Effector memory CD8-positive, alpha-beta T cell (primary cell): ENCODE measurements around the gene MAPK8IP2.
A peak's percentile ranks its signal among the peaks of the same experiment; 100 is the strongest.

Experiments used
- ATAC-seq: fragments of 150-1000 bp; cut with Tn5 transposase; replicated peaks from 2 replicates; pipeline ENCODE4 v1.10.0; 2021; ENCODE audit warnings: mild to moderate bottlenecking, moderate library complexity
- DNase-seq, 3 experiments: peaks; one replicate each; pipeline ENCODE4 v3.0.0; 2021
- H3K27ac Mint-ChIP-seq, 2 donors: one replicate each; pipeline ENCODE4 v1.8.0; 2022; ENCODE audit warnings: mild to moderate bottlenecking in 2 of 2, mixed read lengths in 2 of 2, moderate library complexity in 2 of 2
- H3K27me3 Mint-ChIP-seq, 2 donors: one replicate each; pipeline ENCODE4 v1.8.0; 2022; ENCODE audit warnings: mixed read lengths in 2 of 2
- H3K36me3 Mint-ChIP-seq: one replicate; pipeline ENCODE4 v1.8.0; 2022; ENCODE audit warnings: mild to moderate bottlenecking, moderate library complexity, mixed read lengths; ENCODE audit not compliant: insufficient read depth
- H3K4me1 Mint-ChIP-seq, 2 donors: one replicate each; pipeline ENCODE4 v1.8.0; 2022; ENCODE audit warnings: low read depth in 2 of 2, mixed read lengths in 2 of 2
- H3K4me3 Mint-ChIP-seq, 2 donors: one replicate each; pipeline ENCODE4 v1.8.0; 2022; ENCODE audit warnings: mild to moderate bottlenecking in 2 of 2, mixed read lengths in 2 of 2, moderate library complexity in 2 of 2
- H3K9me3 Mint-ChIP-seq, 2 donors: one replicate each; pipeline ENCODE4 v1.8.0; 2022; ENCODE audit warnings: mixed read lengths in 2 of 2

MAPK8IP2 gene

GRCh38 chr22:50621948-50622722 lies 21.5 kb downstream of the MAPK8IP2 start:
- peak overlapping the region; percentile 84 to 93 for H3K4me3 Mint-ChIP-seq
- peaks cover 34 to 36% of the 10 kb centered on the region in 2 donors for H3K4me1 Mint-ChIP-seq
- H3K27me3 Mint-ChIP-seq, result no peaks in the 10 kb centered on the region
- DNase-seq, result no peak
- no peak for ATAC-seq
- peak overlapping the region; percentile 90 to 96 for H3K27ac Mint-ChIP-seq
- no peaks in the 10 kb centered on the region for H3K9me3 Mint-ChIP-seq
- peaks cover 7% of the 10 kb centered on the region for H3K36me3 Mint-ChIP-seq

GRCh38 chr22:50622723-50623327 lies 22.2 kb downstream of the MAPK8IP2 start:
- H3K4me3 Mint-ChIP-seq, result peak overlapping the region in 1 of 2 donors; percentile 93
- H3K9me3 Mint-ChIP-seq, result no peaks in the 10 kb centered on the region
- no peaks in the 10 kb centered on the region for H3K27me3 Mint-ChIP-seq
- H3K27ac Mint-ChIP-seq, result peak overlapping the region; percentile 90 to 96
- DNase-seq (no peak), ATAC-seq (no peak)
- peaks cover 34 to 36% of the 10 kb centered on the region in 2 donors for H3K4me1 Mint-ChIP-seq
- H3K36me3 Mint-ChIP-seq, result peaks cover 13% of the 10 kb centered on the region

- DNase-seq, result no peak
- H3K9me3 Mint-ChIP-seq, result no peaks in the 10 kb centered on the region
- H3K27me3 Mint-ChIP-seq, result no peaks in the 10 kb centered on the region
- peak overlapping the region in 1 of 2 donors; percentile 59 for H3K27ac Mint-ChIP-seq
- no peak for ATAC-seq
- peaks cover 25% of the 10 kb centered on the region for H3K36me3 Mint-ChIP-seq
- H3K4me3 Mint-ChIP-seq, result no peak overlapping the region
- peaks cover 42 to 46% of the 10 kb centered on the region in 2 donors for H3K4me1 Mint-ChIP-seq
These were observed 23.9 kb downstream of the MAPK8IP2 start for GRCh38 chr22:50624347-50625130.

GRCh38 chr22:50625131-50625567 lies 24.6 kb downstream of the MAPK8IP2 start:
- Mint-ChIP-seq H3K4me1 (peaks cover 36 to 43% of the 10 kb centered on the region in 2 donors), H3K4me3 (no peak overlapping the region), H3K36me3 (peaks cover 31% of the 10 kb centered on the region), H3K9me3 (no peaks in the 10 kb centered on the region), H3K27me3 (no peaks in the 10 kb centered on the region), H3K27ac (no peak overlapping the region)
- DNase-seq (no peak), ATAC-seq (no peak)

- Mint-ChIP-seq H3K27ac (peak overlapping the region in 1 of 2 donors; percentile 25), H3K9me3 (no peaks in the 10 kb centered on the region), H3K36me3 (peaks cover 27% of the 10 kb centered on the region), H3K4me3 (no peak overlapping the region), H3K27me3 (no peaks in the 10 kb centered on the region), H3K4me1 (peaks cover 33 to 39% of the 10 kb centered on the region in 2 donors)
- no peak for DNase-seq
- no peak for ATAC-seq
These were observed 25.1 kb downstream of the MAPK8IP2 start for GRCh38 chr22:50625568-50626313.

- no peak for ATAC-seq
- no peaks in the 10 kb centered on the region for H3K27me3 Mint-ChIP-seq
These were observed 25.8 kb downstream of the MAPK8IP2 start for GRCh38 chr22:50626314-50626849.

GRCh38 chr22:50626850-50627641 lies 26.5 kb downstream of the MAPK8IP2 start:
- Mint-ChIP-seq H3K4me1 (peaks cover 20 to 26% of the 10 kb centered on the region in 2 donors), H3K36me3 (peaks cover 24% of the 10 kb centered on the region), H3K4me3 (peak overlapping the region; percentile 73 to 77), H3K27me3 (no peaks in the 10 kb centered on the region), H3K9me3 (no peaks in the 10 kb centered on the region), H3K27ac (peak overlapping the region in 1 of 2 donors; percentile 10)
- DNase-seq (no peak), ATAC-seq (no peak)

More at GRCh38 chr22:50626314-50626849, 25.8 kb downstream of the MAPK8IP2 start:
- no peaks in the 10 kb centered on the region for H3K9me3 Mint-ChIP-seq
- H3K4me1 Mint-ChIP-seq, result peaks cover 27 to 33% of the 10 kb centered on the region in 2 donors
- DNase-seq, result no peak
- peak overlapping the region in 1 of 2 donors; percentile 25 for H3K27ac Mint-ChIP-seq
- H3K36me3 Mint-ChIP-seq, result peaks cover 27% of the 10 kb centered on the region
- H3K4me3 Mint-ChIP-seq, result peak overlapping the region; percentile 51 to 73

GRCh38 chr22:50627642-50628542 lies 27.3 kb downstream of the MAPK8IP2 start, which contains the start of gene ARSA:
TSS of gene ARSA (minus strand) at chr22:50628152. CDS start at chr22:50627779, 373 bp downstream.
- peak; percentile 82 for ATAC-seq
- Mint-ChIP-seq H3K4me3 (peak within 1 kb of the TSS; percentile 73 to 77), H3K9me3 (no peaks in the 10 kb centered on the region), H3K27ac (peak within 1 kb of the TSS; percentile 82 to 93), H3K36me3 (peaks cover 24% of the 10 kb centered on the region), H3K4me1 (peaks cover 13 to 18% of the 10 kb centered on the region in 2 donors), H3K27me3 (no peaks in the 10 kb centered on the region)
- DNase-seq, result peak; percentile 20 to 72 (median 66)

- Mint-ChIP-seq H3K27me3 (peaks cover 0 to 3% of the 10 kb centered on the region in 2 donors), H3K4me1 (peaks cover 11 to 16% of the 10 kb centered on the region in 2 donors), H3K27ac (peak overlapping the region; percentile 82 to 93), H3K9me3 (no peaks in the 10 kb centered on the region), H3K36me3 (peaks cover 24% of the 10 kb centered on the region), H3K4me3 (peak overlapping the region; percentile 73 to 77)
- ATAC-seq (peak; percentile 56), DNase-seq (peak; percentile 48 to 64 (median 61))
These were observed 28.0 kb downstream of the MAPK8IP2 start for GRCh38 chr22:50628543-50629134.

GRCh38 chr22:50630376-50630775 lies 29.8 kb downstream of the MAPK8IP2 start:
- Mint-ChIP-seq H3K27me3 (peaks cover 0 to 12% of the 10 kb centered on the region in 2 donors), H3K4me1 (peaks cover 11 to 14% of the 10 kb centered on the region in 2 donors), H3K9me3 (no peaks in the 10 kb centered on the region), H3K36me3 (peaks cover 24% of the 10 kb centered on the region), H3K27ac (no peak overlapping the region), H3K4me3 (no peak overlapping the region)
- no peak for DNase-seq
- no peak for ATAC-seq

- no peak overlapping the region for H3K27ac Mint-ChIP-seq
- peaks cover 10 to 11% of the 10 kb centered on the region in 2 donors for H3K4me1 Mint-ChIP-seq
- no peaks in the 10 kb centered on the region for H3K9me3 Mint-ChIP-seq
- DNase-seq (no peak), ATAC-seq (no peak)
- H3K27me3 Mint-ChIP-seq, result peaks cover 0 to 19% of the 10 kb centered on the region in 2 donors
- no peak overlapping the region for H3K4me3 Mint-ChIP-seq
- peaks cover 17% of the 10 kb centered on the region for H3K36me3 Mint-ChIP-seq
These were observed 32.5 kb downstream of the MAPK8IP2 start for GRCh38 chr22:50633086-50633485.
